GM23338 (cell line): ENCODE measurements around the gene CHRD.

ENCODE experiments used
- CREB1 ChIP-seq: fragments of 250-450 bp; sonication (Bioruptor Pico); IDR thresholded peaks from 2 replicates; pipeline ENCODE4 v1.5.0; 2020; ENCODE audit warnings: low read depth, mild to moderate bottlenecking, moderate library complexity
- EZH2 ChIP-seq: fragments of 200-600 bp; sonication (generic); IDR thresholded peaks from one replicate; pipeline ENCODE4 v1.8.0; 2017; ENCODE audit warnings: antibody characterized with exemption, mild to moderate bottlenecking, low read depth; ENCODE audit not compliant: unreplicated experiment
- EZH2phosphoT487 ChIP-seq: fragments of 200-600 bp; sonication (generic); IDR thresholded peaks from one replicate; pipeline ENCODE4 v1.8.1; 2018; ENCODE audit warnings: antibody characterized with exemption; ENCODE audit not compliant: unreplicated experiment
- JUNB ChIP-seq: IDR thresholded peaks from one replicate; pipeline ENCODE4 v1.6.1; 2016; ENCODE audit warnings: antibody characterized with exemption; ENCODE audit not compliant: unreplicated experiment
- NANOG ChIP-seq: IDR thresholded peaks from 2 replicates; pipeline ENCODE4 v1.6.1; 2016; ENCODE audit warnings: antibody characterized with exemption, borderline replicate concordance
- POLR2AphosphoS5 ChIP-seq: IDR thresholded peaks from 2 replicates; pipeline ENCODE4 v1.6.1; 2016; ENCODE audit warnings: antibody characterized with exemption, low read depth
- STAT1 ChIP-seq: IDR thresholded peaks from one replicate; pipeline ENCODE4 v1.6.1; 2016; ENCODE audit warnings: antibody characterized with exemption; ENCODE audit not compliant: unreplicated experiment
- ZNF114 ChIP-seq: fragments of 250-450 bp; sonication (Bioruptor Pico); IDR thresholded peaks from 2 replicates; pipeline ENCODE4 v1.5.0; 2020; ENCODE audit warnings: mild to moderate bottlenecking, moderate library complexity
- ZNF331 ChIP-seq: fragments of 250-450 bp; sonication (Bioruptor Pico); IDR thresholded peaks from 2 replicates; pipeline ENCODE4 v1.5.0; 2020; ENCODE audit warnings: low read depth, mild to moderate bottlenecking, moderate library complexity
- TF ChIP-seq, protein P1 (sequence below): IDR thresholded peaks from one replicate; pipeline ENCODE4 v1.6.1; 2018; ENCODE audit warnings: antibody characterized with exemption; ENCODE audit not compliant: unreplicated experiment
- TF ChIP-seq, protein P2 (sequence below), 2 experiments: fragments of 200-600 bp in 1 of 2; sonication (generic) in 1 of 2; conservative IDR thresholded peaks; 2 replicates each; pipeline versions ENCODE4 v1.5.1 to v1.6.1; 2016 to 2017; ENCODE audit warnings: antibody characterized with exemption in 2 of 2, low read depth in 2 of 2, mild to moderate bottlenecking in 2 of 2, moderate library complexity in 1 of 2
- TF ChIP-seq, protein P3 (sequence below): fragments of 250-450 bp; sonication (Bioruptor Pico); IDR thresholded peaks from 2 replicates; pipeline ENCODE4 v1.5.0; 2020; ENCODE audit warnings: mild to moderate bottlenecking, moderate library complexity
- TF ChIP-seq, protein P4 (sequence below): IDR thresholded peaks from 2 replicates; pipeline ENCODE4 v1.6.1; 2016; ENCODE audit warnings: antibody characterized with exemption

DNA sequence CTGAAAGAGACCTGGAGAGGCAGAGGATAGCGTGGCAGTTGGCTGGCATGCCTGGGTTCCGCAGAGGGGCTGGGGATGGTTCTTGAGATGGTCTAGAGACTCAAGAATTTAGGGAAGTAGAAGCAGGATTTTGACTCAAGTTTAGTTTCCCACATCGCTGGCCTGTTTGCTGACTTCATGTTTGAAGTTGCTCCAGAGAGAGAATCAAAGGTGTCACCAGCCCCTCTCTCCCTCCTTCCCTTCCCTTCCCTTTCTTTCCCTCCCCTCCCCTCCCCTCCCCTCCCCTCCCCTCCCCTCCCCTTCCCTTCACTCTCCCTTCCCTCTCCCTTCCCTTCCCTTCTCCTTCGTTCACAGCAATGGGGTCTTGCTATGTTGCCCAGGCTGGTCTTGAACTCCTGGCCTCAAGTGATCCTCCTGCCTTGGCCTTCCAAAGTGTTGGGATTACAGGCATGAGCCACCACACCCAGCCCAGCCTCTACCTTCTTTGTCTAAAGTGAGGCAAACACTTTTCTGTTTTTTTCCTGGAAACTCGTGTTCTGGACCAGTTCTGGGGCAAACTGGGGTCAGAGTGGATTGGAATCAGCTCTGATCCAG, 10.2 kb downstream of the CHRD start:
- TF ChIP-seq, protein P1, sequence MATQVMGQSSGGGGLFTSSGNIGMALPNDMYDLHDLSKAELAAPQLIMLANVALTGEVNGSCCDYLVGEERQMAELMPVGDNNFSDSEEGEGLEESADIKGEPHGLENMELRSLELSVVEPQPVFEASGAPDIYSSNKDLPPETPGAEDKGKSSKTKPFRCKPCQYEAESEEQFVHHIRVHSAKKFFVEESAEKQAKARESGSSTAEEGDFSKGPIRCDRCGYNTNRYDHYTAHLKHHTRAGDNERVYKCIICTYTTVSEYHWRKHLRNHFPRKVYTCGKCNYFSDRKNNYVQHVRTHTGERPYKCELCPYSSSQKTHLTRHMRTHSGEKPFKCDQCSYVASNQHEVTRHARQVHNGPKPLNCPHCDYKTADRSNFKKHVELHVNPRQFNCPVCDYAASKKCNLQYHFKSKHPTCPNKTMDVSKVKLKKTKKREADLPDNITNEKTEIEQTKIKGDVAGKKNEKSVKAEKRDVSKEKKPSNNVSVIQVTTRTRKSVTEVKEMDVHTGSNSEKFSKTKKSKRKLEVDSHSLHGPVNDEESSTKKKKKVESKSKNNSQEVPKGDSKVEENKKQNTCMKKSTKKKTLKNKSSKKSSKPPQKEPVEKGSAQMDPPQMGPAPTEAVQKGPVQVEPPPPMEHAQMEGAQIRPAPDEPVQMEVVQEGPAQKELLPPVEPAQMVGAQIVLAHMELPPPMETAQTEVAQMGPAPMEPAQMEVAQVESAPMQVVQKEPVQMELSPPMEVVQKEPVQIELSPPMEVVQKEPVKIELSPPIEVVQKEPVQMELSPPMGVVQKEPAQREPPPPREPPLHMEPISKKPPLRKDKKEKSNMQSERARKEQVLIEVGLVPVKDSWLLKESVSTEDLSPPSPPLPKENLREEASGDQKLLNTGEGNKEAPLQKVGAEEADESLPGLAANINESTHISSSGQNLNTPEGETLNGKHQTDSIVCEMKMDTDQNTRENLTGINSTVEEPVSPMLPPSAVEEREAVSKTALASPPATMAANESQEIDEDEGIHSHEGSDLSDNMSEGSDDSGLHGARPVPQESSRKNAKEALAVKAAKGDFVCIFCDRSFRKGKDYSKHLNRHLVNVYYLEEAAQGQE, result no peak
- TF ChIP-seq, protein P2, sequence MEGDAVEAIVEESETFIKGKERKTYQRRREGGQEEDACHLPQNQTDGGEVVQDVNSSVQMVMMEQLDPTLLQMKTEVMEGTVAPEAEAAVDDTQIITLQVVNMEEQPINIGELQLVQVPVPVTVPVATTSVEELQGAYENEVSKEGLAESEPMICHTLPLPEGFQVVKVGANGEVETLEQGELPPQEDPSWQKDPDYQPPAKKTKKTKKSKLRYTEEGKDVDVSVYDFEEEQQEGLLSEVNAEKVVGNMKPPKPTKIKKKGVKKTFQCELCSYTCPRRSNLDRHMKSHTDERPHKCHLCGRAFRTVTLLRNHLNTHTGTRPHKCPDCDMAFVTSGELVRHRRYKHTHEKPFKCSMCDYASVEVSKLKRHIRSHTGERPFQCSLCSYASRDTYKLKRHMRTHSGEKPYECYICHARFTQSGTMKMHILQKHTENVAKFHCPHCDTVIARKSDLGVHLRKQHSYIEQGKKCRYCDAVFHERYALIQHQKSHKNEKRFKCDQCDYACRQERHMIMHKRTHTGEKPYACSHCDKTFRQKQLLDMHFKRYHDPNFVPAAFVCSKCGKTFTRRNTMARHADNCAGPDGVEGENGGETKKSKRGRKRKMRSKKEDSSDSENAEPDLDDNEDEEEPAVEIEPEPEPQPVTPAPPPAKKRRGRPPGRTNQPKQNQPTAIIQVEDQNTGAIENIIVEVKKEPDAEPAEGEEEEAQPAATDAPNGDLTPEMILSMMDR (conservative IDR thresholded peaks at IDR 0.05; ENCODE audit: low read depth in 2 of 2), result no peak
- TF ChIP-seq STAT1 (no peak), EZH2 (no peak), EZH2phosphoT487 (no peak), ZNF114 (CRISPR knock-in tag) (no peak), POLR2AphosphoS5 (no peak), JUNB (no peak), CREB1 (CRISPR knock-in tag) (no peak), NANOG (no peak), ZNF331 (no peak)
- TF ChIP-seq, protein P3, sequence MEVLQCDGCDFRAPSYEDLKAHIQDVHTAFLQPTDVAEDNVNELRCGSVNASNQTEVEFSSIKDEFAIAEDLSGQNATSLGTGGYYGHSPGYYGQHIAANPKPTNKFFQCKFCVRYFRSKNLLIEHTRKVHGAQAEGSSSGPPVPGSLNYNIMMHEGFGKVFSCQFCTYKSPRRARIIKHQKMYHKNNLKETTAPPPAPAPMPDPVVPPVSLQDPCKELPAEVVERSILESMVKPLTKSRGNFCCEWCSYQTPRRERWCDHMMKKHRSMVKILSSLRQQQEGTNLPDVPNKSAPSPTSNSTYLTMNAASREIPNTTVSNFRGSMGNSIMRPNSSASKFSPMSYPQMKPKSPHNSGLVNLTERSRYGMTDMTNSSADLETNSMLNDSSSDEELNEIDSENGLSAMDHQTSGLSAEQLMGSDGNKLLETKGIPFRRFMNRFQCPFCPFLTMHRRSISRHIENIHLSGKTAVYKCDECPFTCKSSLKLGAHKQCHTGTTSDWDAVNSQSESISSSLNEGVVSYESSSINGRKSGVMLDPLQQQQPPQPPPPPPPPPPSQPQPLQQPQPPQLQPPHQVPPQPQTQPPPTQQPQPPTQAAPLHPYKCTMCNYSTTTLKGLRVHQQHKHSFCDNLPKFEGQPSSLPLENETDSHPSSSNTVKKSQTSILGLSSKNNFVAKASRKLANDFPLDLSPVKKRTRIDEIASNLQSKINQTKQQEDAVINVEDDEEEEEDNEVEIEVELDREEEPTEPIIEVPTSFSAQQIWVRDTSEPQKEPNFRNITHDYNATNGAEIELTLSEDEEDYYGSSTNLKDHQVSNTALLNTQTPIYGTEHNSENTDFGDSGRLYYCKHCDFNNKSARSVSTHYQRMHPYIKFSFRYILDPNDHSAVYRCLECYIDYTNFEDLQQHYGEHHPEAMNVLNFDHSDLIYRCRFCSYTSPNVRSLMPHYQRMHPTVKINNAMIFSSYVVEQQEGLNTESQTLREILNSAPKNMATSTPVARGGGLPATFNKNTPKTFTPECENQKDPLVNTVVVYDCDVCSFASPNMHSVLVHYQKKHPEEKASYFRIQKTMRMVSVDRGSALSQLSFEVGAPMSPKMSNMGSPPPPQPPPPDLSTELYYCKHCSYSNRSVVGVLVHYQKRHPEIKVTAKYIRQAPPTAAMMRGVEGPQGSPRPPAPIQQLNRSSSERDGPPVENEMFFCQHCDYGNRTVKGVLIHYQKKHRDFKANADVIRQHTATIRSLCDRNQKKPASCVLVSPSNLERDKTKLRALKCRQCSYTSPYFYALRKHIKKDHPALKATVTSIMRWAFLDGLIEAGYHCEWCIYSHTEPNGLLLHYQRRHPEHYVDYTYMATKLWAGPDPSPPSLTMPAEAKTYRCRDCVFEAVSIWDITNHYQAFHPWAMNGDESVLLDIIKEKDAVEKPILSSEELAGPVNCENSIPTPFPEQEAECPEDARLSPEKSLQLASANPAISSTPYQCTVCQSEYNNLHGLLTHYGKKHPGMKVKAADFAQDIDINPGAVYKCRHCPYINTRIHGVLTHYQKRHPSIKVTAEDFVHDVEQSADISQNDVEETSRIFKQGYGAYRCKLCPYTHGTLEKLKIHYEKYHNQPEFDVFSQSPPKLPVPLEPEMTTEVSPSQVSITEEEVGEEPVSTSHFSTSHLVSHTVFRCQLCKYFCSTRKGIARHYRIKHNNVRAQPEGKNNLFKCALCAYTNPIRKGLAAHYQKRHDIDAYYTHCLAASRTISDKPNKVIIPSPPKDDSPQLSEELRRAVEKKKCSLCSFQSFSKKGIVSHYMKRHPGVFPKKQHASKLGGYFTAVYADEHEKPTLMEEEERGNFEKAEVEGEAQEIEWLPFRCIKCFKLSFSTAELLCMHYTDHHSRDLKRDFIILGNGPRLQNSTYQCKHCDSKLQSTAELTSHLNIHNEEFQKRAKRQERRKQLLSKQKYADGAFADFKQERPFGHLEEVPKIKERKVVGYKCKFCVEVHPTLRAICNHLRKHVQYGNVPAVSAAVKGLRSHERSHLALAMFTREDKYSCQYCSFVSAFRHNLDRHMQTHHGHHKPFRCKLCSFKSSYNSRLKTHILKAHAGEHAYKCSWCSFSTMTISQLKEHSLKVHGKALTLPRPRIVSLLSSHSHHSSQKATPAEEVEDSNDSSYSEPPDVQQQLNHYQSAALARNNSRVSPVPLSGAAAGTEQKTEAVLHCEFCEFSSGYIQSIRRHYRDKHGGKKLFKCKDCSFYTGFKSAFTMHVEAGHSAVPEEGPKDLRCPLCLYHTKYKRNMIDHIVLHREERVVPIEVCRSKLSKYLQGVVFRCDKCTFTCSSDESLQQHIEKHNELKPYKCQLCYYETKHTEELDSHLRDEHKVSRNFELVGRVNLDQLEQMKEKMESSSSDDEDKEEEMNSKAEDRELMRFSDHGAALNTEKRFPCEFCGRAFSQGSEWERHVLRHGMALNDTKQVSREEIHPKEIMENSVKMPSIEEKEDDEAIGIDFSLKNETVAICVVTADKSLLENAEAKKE (CRISPR knock-in tag), result no peak
- TF ChIP-seq, protein P4, sequence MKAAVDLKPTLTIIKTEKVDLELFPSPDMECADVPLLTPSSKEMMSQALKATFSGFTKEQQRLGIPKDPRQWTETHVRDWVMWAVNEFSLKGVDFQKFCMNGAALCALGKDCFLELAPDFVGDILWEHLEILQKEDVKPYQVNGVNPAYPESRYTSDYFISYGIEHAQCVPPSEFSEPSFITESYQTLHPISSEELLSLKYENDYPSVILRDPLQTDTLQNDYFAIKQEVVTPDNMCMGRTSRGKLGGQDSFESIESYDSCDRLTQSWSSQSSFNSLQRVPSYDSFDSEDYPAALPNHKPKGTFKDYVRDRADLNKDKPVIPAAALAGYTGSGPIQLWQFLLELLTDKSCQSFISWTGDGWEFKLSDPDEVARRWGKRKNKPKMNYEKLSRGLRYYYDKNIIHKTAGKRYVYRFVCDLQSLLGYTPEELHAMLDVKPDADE, result no peak
